Chondrocyte (in vitro differentiated cells): ENCODE measurements around the gene TNFRSF11A. TPM values are rescaled to one million over a fixed set of nuclear protein-coding genes. Genes with fewer than 3 reads are reported as not detected.

Experiments used
- DNase-seq: peaks from one replicate; pipeline ENCODE4 v3.0.0; 2021; ENCODE audit warnings: mixed read lengths, low spot score
- H3K27ac Mint-ChIP-seq: one replicate; pipeline ENCODE4 v1.8.0; 2021; ENCODE audit warnings: mild to moderate bottlenecking, moderate library complexity, mixed read lengths; ENCODE audit not compliant: unreplicated experiment
- H3K27me3 Mint-ChIP-seq: 2 replicates; pipeline ENCODE4 v1.8.0; 2021; ENCODE audit warnings: low read depth, mixed read lengths
- H3K36me3 Mint-ChIP-seq: 2 replicates; pipeline ENCODE4 v1.8.0; 2021; ENCODE audit warnings: low read depth, mixed read lengths
- H3K4me1 Mint-ChIP-seq: 2 replicates; pipeline ENCODE4 v1.8.0; 2021; ENCODE audit warnings: low read depth, mild to moderate bottlenecking, mixed read lengths
- H3K4me3 Mint-ChIP-seq: one replicate; pipeline ENCODE4 v1.8.0; 2021; ENCODE audit warnings: mild to moderate bottlenecking, moderate library complexity, mixed read lengths; ENCODE audit not compliant: unreplicated experiment
- H3K9me3 Mint-ChIP-seq: 2 replicates; pipeline ENCODE4 v1.8.0; 2021; ENCODE audit warnings: low read depth, mixed read lengths
- total RNA-seq: library from RNA; stranded (reverse); gene quantifications from 3 replicates; pipeline ENCODE4 v1.2.1, GENCODE V29; 2021
- TF ChIP-seq, protein P1 (sequence below): fragments of 200-600 bp; sonication (generic); IDR thresholded peaks from 2 replicates; pipeline ENCODE4 v1.5.0; 2021; ENCODE audit warnings: antibody characterized with exemption, mild to moderate bottlenecking, moderate library complexity

The TNFRSF11A gene
- total RNA-seq, 1 donor from 2014 or later: 0.22 TPM

DNA sequence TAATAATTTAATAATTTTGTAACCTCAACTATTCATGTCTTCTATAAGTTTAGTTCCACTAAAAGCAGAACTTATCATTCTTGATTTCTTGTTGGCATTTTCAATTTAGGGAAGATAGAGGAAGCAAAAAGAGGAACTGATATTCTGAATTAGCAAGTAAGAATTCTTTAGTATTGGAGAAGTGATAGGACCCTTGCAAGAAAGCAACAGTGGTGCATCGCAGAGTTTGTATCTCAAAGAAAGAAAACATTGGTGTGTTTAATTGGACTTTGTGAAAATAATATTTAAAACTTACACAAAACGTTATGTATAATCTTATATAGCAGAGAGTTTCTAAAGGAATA, 36.5 kb upstream of the TNFRSF11A start:
- H3K4me1 Mint-ChIP-seq: peaks cover 11% of the 10 kb centered on the region
- TF ChIP-seq, protein P1, sequence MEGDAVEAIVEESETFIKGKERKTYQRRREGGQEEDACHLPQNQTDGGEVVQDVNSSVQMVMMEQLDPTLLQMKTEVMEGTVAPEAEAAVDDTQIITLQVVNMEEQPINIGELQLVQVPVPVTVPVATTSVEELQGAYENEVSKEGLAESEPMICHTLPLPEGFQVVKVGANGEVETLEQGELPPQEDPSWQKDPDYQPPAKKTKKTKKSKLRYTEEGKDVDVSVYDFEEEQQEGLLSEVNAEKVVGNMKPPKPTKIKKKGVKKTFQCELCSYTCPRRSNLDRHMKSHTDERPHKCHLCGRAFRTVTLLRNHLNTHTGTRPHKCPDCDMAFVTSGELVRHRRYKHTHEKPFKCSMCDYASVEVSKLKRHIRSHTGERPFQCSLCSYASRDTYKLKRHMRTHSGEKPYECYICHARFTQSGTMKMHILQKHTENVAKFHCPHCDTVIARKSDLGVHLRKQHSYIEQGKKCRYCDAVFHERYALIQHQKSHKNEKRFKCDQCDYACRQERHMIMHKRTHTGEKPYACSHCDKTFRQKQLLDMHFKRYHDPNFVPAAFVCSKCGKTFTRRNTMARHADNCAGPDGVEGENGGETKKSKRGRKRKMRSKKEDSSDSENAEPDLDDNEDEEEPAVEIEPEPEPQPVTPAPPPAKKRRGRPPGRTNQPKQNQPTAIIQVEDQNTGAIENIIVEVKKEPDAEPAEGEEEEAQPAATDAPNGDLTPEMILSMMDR: no peak
- H3K27me3 Mint-ChIP-seq: no peaks in the 10 kb centered on the region
- no peak for DNase-seq
- H3K27ac Mint-ChIP-seq: no peak overlapping the region
- peaks cover 6% of the 10 kb centered on the region for H3K36me3 Mint-ChIP-seq
- no peak overlapping the region for H3K4me3 Mint-ChIP-seq
- H3K9me3 Mint-ChIP-seq: no peaks in the 10 kb centered on the region

DNA sequence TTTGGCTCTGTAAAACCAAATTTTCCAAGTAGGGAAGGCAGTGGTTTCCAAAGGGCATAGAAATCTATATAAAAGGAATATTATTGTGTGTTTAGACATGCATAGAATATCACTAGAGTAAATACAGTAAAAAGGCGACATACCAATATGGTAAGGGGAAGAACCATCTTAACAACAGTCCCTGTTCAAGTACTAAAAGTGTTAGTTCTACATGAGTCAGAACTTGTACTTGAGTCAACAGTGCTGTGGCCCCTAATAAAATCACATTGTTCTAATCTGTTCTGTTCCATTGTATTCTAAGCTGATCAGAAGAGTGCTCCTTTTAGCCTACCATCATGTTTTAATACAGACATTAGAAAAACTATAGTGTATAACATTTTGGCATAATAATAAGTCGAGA, 36.1 kb upstream of the TNFRSF11A start:
- no peaks in the 10 kb centered on the region for H3K9me3 Mint-ChIP-seq
- peaks cover 8% of the 10 kb centered on the region for H3K36me3 Mint-ChIP-seq
- H3K27ac Mint-ChIP-seq: no peak overlapping the region
- no peak for DNase-seq
- peaks cover 11% of the 10 kb centered on the region for H3K4me1 Mint-ChIP-seq
- TF ChIP-seq, protein P1: no peak
- H3K27me3 Mint-ChIP-seq: no peaks in the 10 kb centered on the region
- no peak overlapping the region for H3K4me3 Mint-ChIP-seq

DNA sequence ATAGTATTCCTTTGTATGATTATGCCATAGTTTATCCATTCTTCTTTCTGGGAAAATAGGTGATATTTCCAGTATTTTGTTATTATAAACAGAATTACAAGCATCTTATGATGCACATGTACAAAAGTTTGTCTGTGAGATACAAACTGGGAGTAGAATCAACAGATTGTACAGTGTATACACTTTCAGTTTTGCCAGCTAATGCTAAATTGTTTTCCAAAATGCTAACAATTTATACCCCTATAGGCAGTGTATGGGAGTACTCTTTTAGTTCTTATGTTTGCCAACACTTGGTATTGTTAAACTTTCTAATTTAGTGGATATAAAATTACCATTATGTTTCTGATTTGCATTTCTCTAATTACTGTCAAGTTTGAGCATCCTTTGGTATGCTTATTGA, 31.0 kb upstream of the TNFRSF11A start:
- H3K9me3 Mint-ChIP-seq: no peaks in the 10 kb centered on the region
- TF ChIP-seq, protein P1: no peak
- DNase-seq: no peak
- H3K27me3 Mint-ChIP-seq: no peaks in the 10 kb centered on the region
- peaks cover 7% of the 10 kb centered on the region for H3K36me3 Mint-ChIP-seq
- H3K27ac Mint-ChIP-seq: no peak overlapping the region
- H3K4me1 Mint-ChIP-seq: no peaks in the 10 kb centered on the region
- no peak overlapping the region for H3K4me3 Mint-ChIP-seq

DNA sequence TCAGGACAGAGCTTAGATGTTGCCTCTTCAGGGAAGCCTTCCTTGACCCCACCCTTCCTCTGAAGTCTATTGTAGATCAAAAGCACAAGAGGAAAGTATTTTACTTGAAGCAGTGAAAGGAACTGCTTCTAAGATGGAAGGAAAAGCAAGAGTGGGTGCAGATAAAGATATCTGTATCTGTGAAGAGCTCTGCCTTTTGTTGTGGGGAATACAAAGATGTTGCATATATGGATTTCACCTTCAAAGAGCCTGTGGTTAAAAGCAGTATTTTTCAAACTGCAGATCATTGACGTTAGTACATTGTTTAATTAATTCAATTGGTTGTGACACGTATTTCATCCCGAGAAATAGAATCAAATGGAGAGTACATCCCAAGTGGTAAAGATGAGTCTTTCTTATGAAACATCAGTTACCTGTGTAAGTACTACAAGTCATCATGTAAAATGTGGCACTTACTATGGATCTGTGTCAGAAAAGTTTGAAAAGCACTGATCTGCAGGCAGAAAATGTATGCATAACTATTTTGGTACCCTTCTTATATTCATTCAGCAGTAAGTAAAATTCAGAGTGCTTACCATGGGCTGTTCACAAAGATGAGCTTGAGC, 24.6 kb upstream of the TNFRSF11A start:
- no peaks in the 10 kb centered on the region for H3K9me3 Mint-ChIP-seq
- TF ChIP-seq, protein P1: no peak
- H3K4me3 Mint-ChIP-seq: no peak overlapping the region
- H3K4me1 Mint-ChIP-seq: no peaks in the 10 kb centered on the region
- H3K27me3 Mint-ChIP-seq: no peaks in the 10 kb centered on the region
- DNase-seq: no peak
- no peak overlapping the region for H3K27ac Mint-ChIP-seq
- peaks cover 27% of the 10 kb centered on the region for H3K36me3 Mint-ChIP-seq

DNA sequence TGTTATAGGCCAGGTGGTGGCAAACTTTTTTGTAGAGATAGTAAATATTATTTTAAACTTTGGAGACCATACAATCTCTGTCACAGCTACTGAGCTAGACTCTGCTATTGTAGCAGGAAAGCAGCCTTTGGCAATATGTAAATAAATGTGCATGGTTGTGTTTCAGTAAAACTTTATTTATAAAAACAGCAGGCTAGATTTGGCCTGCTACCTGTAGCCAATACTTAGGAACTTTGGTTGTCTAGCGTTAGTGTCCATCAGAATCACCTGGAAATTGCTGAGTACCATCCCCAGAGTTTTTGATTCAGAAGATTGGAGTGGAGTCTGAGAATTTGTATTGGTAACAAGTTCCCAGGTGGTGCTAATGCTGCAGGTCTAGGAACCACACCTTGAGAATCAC, 23.8 kb upstream of the TNFRSF11A start:
- DNase-seq: no peak
- H3K27me3 Mint-ChIP-seq: no peaks in the 10 kb centered on the region
- H3K36me3 Mint-ChIP-seq: peaks cover 27% of the 10 kb centered on the region
- TF ChIP-seq, protein P1: no peak
- H3K4me3 Mint-ChIP-seq: no peak overlapping the region
- H3K4me1 Mint-ChIP-seq: no peaks in the 10 kb centered on the region
- no peaks in the 10 kb centered on the region for H3K9me3 Mint-ChIP-seq
- H3K27ac Mint-ChIP-seq: no peak overlapping the region
